T-helper 2 cell treated with Interferon-gamma antibody and Interleukin-4, amounts not matched to agents 100 ng/mL and 5 ng/mL, for 36 hours (primary cell): ENCODE data around the gene PRAMEF33. TPM values are rescaled to one million over a fixed set of nuclear protein-coding genes. Genes with fewer than 3 reads are reported as not detected.
"Not testable (repeated sequence)": the region's sequence is repeated elsewhere in the genome, so short reads cannot be mapped to it uniquely, and the experiment has no call there.

Source experiments
- intact Hi-C: fragments of 100-400 bp; cut with micrococcal nuclease; formaldehyde crosslinking; loops from one replicate; pipeline ENCODE4 v1.15.1; 2023
- total RNA-seq: library from RNA; stranded (reverse); gene quantifications from 2 replicates; pipeline ENCODE4 v1.2.3, GENCODE V29; 2022

PRAMEF33 gene
- total RNA-seq, result not detected in 2 replicates

DNA sequence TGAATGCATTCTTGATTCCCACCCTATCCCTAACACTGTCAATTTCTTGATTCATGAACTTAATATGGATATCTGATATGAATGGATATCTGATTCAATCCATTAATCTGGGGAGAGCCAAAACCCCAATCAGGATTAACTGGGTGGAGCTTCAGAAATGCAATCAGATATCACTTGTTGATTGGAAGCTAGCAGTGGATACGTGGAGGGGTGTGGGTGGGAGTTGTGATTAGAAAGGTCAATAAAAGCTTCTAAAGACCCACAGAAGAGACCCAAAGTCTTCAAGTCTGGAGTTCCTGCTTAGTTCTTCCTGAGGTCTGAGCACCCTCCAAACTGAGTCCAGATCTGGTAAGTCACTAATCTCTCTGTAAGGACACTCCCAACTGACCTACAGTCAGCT, at the start of gene PRAMEF33:
PRAMEF33 (plus strand) TSS at position 301 of the 400 bp plus-strand sequence. CDS start 2,416 bp downstream, outside the sequence.
- intact Hi-C loops, result not testable (repeated sequence)

DNA sequence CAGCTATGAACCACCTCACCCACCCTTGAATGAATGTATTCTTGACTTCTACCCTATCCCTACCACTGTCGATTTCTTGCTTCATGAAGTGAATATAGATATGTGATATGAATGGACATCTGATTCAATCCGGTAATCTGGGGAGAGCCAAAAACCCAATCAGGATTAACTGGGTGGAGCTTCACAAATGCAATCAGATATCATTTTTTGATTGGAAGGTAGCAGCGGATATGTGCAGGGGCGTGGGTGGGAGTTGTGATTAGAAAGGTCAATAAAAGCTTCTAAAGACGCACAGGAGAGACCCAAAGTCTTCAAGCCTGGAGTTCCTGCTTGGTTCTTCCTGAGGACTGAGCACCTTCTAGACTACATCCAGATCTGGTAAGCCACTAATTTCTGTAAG, 49.4 kb upstream of the PRAMEF33 start, which contains the start of gene PRAMEF5:
PRAMEF5 (plus strand) TSS at position 301 of the 400 bp plus-strand sequence. CDS start 5,071 bp downstream, outside the sequence.
- intact Hi-C loops, result not testable (repeated sequence)

GRCh38 chr1:13265124-13265523, 38.2 kb upstream of the PRAMEF33 start:
- intact Hi-C loops, result not testable (repeated sequence)

DNA sequence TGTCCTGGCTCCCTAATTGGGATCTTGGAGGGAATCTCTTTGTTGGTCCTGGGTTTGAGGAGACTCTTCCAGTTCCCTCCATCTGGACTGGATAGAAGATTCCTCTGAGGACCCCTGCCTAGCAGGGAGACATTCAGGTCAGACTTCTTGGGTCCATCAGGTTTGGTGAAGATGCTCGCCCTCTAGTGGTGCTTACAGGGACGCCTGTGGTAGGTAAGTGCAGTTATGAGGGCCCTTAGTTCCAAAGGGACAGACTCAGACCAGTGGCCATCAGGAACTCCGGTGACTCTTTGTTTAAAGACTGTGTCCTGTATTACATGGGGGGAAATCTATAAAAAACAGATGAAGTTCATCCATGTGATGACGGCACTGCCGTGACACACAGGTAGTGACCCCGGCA, 26.3 kb upstream of the PRAMEF33 start:
- intact Hi-C loops, result not testable (repeated sequence)

DNA sequence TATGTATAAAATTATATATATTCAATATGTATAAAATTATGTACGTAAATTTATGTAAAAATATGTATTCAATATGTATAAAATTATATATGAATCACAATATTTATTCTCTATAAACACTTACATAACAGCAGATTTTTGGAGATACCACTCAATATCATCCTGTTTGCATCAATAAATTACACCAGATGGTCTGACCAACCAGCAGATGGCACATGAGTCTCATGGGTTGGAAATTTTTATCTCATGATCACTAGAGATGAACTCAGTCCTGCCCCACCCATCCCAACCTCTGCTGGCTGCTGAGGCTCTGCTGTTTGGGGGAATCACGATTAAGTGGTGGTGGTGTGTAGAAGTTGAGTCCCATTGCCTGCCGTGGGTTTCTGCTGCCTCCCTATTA, 23.7 kb upstream of the PRAMEF33 start:
- intact Hi-C loops, result not testable (repeated sequence)

DNA sequence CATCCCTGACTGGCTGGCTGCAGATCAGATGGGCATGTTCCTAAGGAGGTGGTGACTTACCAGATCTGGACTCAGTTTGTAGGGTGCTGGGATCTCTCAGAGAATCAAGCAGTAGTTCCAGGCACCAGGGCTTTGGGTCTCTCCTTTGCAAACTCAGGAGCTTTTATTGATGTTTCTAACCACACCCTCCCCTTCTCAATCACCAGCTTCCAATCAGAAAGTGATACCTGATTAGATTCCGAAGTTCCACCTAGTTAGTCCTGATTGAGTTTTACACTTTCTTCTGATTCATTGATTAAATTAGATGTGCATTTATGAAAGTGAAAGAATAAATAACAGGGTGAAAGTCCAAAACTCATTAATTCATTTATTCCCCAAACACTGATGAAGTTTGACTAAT, 18.3 kb upstream of the PRAMEF33 start, which contains the start of gene PRAMEF8:
PRAMEF8 (minus strand) TSS at position 101 of the 400 bp plus-strand sequence. CDS start 1,046 bp downstream, outside the sequence.
- intact Hi-C loops, result not testable (repeated sequence)

- intact Hi-C loops, result not testable (repeated sequence)
Measured at GRCh38 chr1:13289030-13289429, 14.3 kb upstream of the PRAMEF33 start.

DNA sequence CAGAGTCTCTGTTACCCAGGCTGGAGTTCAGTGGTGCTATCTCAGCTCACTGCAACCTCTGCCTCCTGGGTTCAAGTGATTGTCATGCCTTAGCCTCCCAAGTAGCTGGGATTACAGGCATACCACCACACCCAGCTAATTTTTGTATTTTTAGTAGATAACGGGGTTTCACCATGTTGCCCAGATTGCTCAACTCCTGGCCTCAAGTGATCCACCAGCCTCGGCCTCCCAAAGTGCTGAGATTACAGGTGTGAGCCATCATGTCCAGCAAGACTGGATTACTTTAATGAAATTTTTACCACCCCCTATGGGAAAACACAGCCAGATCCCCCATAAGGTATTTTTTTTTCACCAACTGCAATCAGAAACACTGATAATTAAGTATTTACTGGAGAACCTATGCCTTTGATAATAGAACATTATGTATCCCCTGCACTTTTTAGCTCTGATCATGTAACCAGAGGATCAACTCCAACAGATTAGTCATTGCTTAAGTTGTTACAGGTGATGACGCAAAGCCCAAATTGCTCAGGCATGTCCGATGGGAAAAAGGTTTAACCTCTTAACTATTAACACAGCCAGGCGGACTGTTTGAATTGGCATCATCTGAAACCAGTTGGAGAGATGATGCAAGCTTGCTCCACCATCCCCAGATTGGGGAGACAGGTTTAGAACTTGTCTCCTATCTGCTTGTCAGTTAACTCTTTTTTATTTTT, 6.0 kb upstream of the PRAMEF33 start:
- intact Hi-C loops, result not testable (repeated sequence)

DNA sequence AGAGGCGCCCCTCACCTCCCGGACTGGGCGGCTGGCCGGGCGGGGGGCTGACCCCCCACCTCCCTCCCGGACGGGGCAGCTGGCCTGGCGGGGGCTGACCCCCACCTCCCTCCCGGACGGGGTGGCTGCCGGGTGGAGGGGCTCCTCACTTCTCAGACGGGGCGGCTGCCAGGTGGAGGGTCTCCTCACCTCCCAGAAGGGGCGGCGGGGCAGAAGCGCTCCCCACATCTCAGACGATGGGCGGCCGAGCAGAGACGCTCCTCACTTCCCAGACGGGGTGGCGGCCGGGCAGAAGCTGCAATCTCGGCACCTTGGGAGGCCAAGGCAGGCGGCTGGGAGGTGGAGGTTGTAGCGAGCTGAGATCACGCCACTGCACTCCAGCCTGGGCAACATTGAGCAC, 4.6 kb upstream of the PRAMEF33 start:
- intact Hi-C loops, result not testable (repeated sequence)

DNA sequence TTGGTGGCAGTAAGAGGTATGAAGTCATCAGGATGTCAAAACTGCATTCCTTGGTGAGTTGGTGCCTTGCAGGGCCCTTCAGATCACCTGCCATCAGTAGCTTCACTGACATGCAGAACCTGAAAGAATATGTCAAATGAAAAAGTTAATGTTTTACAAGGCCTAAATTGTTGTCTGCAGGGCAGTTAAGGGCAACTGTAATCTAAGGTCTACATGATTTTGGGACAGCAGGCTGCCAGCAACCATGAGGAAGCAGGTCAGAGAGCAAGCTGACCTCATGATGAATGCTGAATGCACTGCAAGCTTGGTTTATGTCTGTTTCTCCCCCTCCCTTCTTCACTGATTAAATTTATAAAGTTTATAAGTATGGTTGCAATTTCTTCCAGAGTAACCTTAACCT, 1.1 kb upstream of the PRAMEF33 start:
- intact Hi-C loops, result not testable (repeated sequence)

DNA sequence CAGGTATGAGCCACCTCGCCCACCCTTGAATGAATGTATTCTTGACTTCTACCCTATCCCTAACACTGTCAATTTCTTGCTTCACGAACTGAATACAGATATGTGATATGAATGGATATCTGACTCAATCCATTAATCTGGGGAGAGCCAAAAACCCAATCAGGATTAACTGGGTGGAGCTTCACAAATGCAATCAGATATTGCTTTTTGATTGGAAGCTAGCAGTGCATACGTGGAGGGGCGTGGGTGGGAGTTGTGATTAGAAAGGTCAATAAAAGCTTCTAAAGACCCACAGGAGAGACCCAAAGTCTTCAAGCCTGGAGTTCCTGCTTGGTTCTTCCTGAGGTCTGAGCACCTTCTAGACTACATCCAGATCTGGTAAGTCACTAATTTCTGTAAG, 11.9 kb downstream of the PRAMEF33 start, which contains the start of gene PRAMEF15:
PRAMEF15 (plus strand) TSS at position 301 of the 400 bp plus-strand sequence. CDS start 2,827 bp downstream, outside the sequence.
- intact Hi-C loops, result not testable (repeated sequence)

DNA sequence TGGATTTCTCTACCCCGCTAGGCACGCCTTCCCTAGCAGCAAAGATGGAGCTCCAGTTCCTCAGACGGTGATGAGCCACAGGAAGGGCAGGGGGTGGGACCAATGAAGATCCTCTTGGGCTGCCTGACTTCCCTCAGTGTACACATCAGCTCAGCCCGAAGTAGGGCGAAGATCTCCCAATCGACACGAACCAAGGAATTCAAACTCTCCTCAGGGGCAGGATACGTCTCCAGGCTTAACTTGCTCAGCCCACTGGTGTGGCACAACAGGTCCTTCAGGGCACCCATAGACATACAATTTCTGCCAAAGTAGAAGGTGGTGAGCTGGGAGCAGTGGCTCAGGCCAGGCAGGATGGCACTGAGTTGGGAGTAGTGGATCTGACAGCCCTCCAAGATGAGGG, 39.2 kb downstream of the PRAMEF33 start:
- intact Hi-C loops, result not testable (repeated sequence)

- intact Hi-C loops, result not testable (repeated sequence)
Measured at GRCh38 chr1:13347034-13347433, 43.7 kb downstream of the PRAMEF33 start, which contains the start of gene PRAMEF14. TSS of gene PRAMEF14 (minus strand) at chr1:13347134. CDS start at chr1:13345314, 1,820 bp downstream.

- intact Hi-C loops, result not testable (repeated sequence)
Measured at GRCh38 chr1:13353476-13353875, 50.1 kb downstream of the PRAMEF33 start.

- intact Hi-C loops, result not testable (repeated sequence)
Measured at GRCh38 chr1:13354475-13354874, 51.1 kb downstream of the PRAMEF33 start.

DNA sequence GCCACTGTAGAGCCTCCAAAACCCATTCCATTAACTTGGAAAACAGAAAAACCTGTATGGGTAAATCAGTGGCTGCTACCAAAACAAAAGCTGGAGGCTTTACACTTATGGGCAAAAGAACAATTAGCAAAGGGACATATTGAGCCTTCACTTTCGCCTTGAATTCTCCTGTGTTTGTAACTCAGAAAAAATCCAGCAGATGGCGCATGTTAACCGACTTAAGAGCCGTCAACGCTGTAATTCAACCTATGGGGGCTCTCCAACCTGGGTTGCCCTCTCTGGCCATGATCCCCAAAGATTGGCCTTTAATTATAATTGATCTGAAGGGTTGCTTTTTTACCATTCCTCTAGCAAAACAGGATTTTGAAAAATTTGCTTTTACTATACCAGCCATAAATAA, 53.4 kb downstream of the PRAMEF33 start:
- intact Hi-C loops, result not testable (repeated sequence)

Other genes with a start within 250 kb of the PRAMEF33 start
- gene PRAMEF27, start 247.0 kb upstream of the PRAMEF33 start, total RNA-seq, result not detected in 2 replicates
- not detected in 2 replicates for gene HNRNPCL3, start 242.8 kb upstream of the PRAMEF33 start, total RNA-seq
- gene PRAMEF25, start 232.8 kb upstream of the PRAMEF33 start, total RNA-seq, result not detected in 2 replicates
- gene HNRNPCL2, start 186.7 kb upstream of the PRAMEF33 start, total RNA-seq, result not detected in 2 replicates
- not detected in 2 replicates for gene PRAMEF26, start 147.5 kb upstream of the PRAMEF33 start, total RNA-seq
- gene HNRNPCL4, start 137.9 kb upstream of the PRAMEF33 start, total RNA-seq, result not detected in 2 replicates
- not detected in 2 replicates for gene PRAMEF9, start 131.7 kb upstream of the PRAMEF33 start, total RNA-seq
- not detected in 2 replicates for gene PRAMEF13, start 102.1 kb upstream of the PRAMEF33 start, total RNA-seq
- not detected in 2 replicates for gene PRAMEF18, start 77.4 kb upstream of the PRAMEF33 start, total RNA-seq
- gene PRAMEF5, start 49.3 kb upstream of the PRAMEF33 start, total RNA-seq, result not detected in 2 replicates
- not detected in 2 replicates for gene PRAMEF8, start 18.4 kb upstream of the PRAMEF33 start, total RNA-seq
- not detected in 2 replicates for gene PRAMEF15, start 12.0 kb downstream of the PRAMEF33 start, total RNA-seq
- gene PRAMEF14, start 43.6 kb downstream of the PRAMEF33 start, total RNA-seq, result not detected in 2 replicates
- gene PRAMEF19, start 68.4 kb downstream of the PRAMEF33 start, total RNA-seq, result not detected in 2 replicates
- not detected in 2 replicates for gene PRAMEF17, start 86.1 kb downstream of the PRAMEF33 start, total RNA-seq
- gene PRAMEF20, start 106.9 kb downstream of the PRAMEF33 start, total RNA-seq, result not detected in 2 replicates
- not detected in 2 replicates for gene LRRC38, start 210.5 kb downstream of the PRAMEF33 start, total RNA-seq